Measurements from ENCODE around the gene BACH1. TPM values are rescaled to one million over a fixed set of nuclear protein-coding genes. Genes with fewer than 3 reads are reported as not detected.

The BACH1 gene
- total RNA-seq, 1 donor = 232 TPM

GRCh38 chr21:29300807-29301138 lies 2.1 kb downstream of the BACH1 start:
- H3K27me3 ChIP-seq (ENCODE audit: insufficient read depth, low read length) = no peaks in the 10 kb centered on the region
- H3K9me3 ChIP-seq (ENCODE audit: low read depth, low read length) = no peaks in the 10 kb centered on the region
- H3K4me3 ChIP-seq (ENCODE audit: low read length) = peak overlapping the region; percentile 90
- H3K4me1 ChIP-seq (ENCODE audit: insufficient read depth, low read length) = peaks cover 76% of the 10 kb centered on the region

GRCh38 chr21:29301691-29302090 lies 3.0 kb downstream of the BACH1 start:
- Histone ChIP-seq H3K4me1 (ENCODE audit: insufficient read depth, low read length) (peaks cover 81% of the 10 kb centered on the region), H3K9me3 (ENCODE audit: low read depth, low read length) (no peaks in the 10 kb centered on the region), H3K4me3 (ENCODE audit: low read length) (no peak overlapping the region)

GRCh38 chr21:29302359-29302875 lies 3.7 kb downstream of the BACH1 start:
- no peak overlapping the region for H3K4me3 ChIP-seq (ENCODE audit: low read length)
- no peaks in the 10 kb centered on the region for H3K27me3 ChIP-seq (ENCODE audit: insufficient read depth, low read length)
- peaks cover 80% of the 10 kb centered on the region for H3K4me1 ChIP-seq (ENCODE audit: insufficient read depth, low read length)
- H3K9me3 ChIP-seq (ENCODE audit: low read depth, low read length) = no peaks in the 10 kb centered on the region

More at GRCh38 chr21:29301691-29302090, 3.0 kb downstream of the BACH1 start:
- no peaks in the 10 kb centered on the region for H3K27me3 ChIP-seq (ENCODE audit: insufficient read depth, low read length)

GRCh38 chr21:29303288-29303687 lies 4.6 kb downstream of the BACH1 start:
- H3K27me3 ChIP-seq (ENCODE audit: insufficient read depth, low read length) = no peaks in the 10 kb centered on the region
- no peak overlapping the region for H3K4me3 ChIP-seq (ENCODE audit: low read length)
- peaks cover 73% of the 10 kb centered on the region for H3K4me1 ChIP-seq (ENCODE audit: insufficient read depth, low read length)
- no peaks in the 10 kb centered on the region for H3K9me3 ChIP-seq (ENCODE audit: low read depth, low read length)

GRCh38 chr21:29304597-29304996 lies 5.9 kb downstream of the BACH1 start:
- peaks cover 77% of the 10 kb centered on the region for H3K4me1 ChIP-seq (ENCODE audit: insufficient read depth, low read length)
- no peaks in the 10 kb centered on the region for H3K9me3 ChIP-seq (ENCODE audit: low read depth, low read length)
- H3K27me3 ChIP-seq (ENCODE audit: insufficient read depth, low read length) = no peaks in the 10 kb centered on the region
- no peak overlapping the region for H3K4me3 ChIP-seq (ENCODE audit: low read length)

GRCh38 chr21:29305068-29305467 lies 6.3 kb downstream of the BACH1 start:
- Histone ChIP-seq H3K27me3 (ENCODE audit: insufficient read depth, low read length) (no peaks in the 10 kb centered on the region), H3K4me3 (ENCODE audit: low read length) (no peak overlapping the region), H3K9me3 (ENCODE audit: low read depth, low read length) (no peaks in the 10 kb centered on the region), H3K4me1 (ENCODE audit: insufficient read depth, low read length) (peaks cover 72% of the 10 kb centered on the region)

- Histone ChIP-seq H3K4me1 (ENCODE audit: insufficient read depth, low read length) (peaks cover 70% of the 10 kb centered on the region), H3K9me3 (ENCODE audit: low read depth, low read length) (no peaks in the 10 kb centered on the region), H3K27me3 (ENCODE audit: insufficient read depth, low read length) (no peaks in the 10 kb centered on the region), H3K4me3 (ENCODE audit: low read length) (no peak overlapping the region)
Measured at GRCh38 chr21:29305561-29305960, 6.8 kb downstream of the BACH1 start.

- peaks cover 58% of the 10 kb centered on the region for H3K4me1 ChIP-seq (ENCODE audit: insufficient read depth, low read length)
- H3K27me3 ChIP-seq (ENCODE audit: insufficient read depth, low read length) = no peaks in the 10 kb centered on the region
- H3K9me3 ChIP-seq (ENCODE audit: low read depth, low read length) = no peaks in the 10 kb centered on the region
- no peak overlapping the region for H3K4me3 ChIP-seq (ENCODE audit: low read length)
Measured at GRCh38 chr21:29306920-29307319, 8.2 kb downstream of the BACH1 start.

GRCh38 chr21:29307718-29308455 lies 9.2 kb downstream of the BACH1 start:
- no peaks in the 10 kb centered on the region for H3K9me3 ChIP-seq (ENCODE audit: low read depth, low read length)
- peaks cover 49% of the 10 kb centered on the region for H3K4me1 ChIP-seq (ENCODE audit: insufficient read depth, low read length)
- H3K4me3 ChIP-seq (ENCODE audit: low read length) = no peak overlapping the region
- H3K27me3 ChIP-seq (ENCODE audit: insufficient read depth, low read length) = no peaks in the 10 kb centered on the region

- Histone ChIP-seq H3K4me1 (ENCODE audit: insufficient read depth, low read length) (peaks cover 48% of the 10 kb centered on the region), H3K4me3 (ENCODE audit: low read length) (no peak overlapping the region)
Measured at GRCh38 chr21:29308456-29308783, 9.7 kb downstream of the BACH1 start.

GRCh38 chr21:29309703-29310102 lies 11.0 kb downstream of the BACH1 start:
- H3K9me3 ChIP-seq (ENCODE audit: low read depth, low read length) = no peaks in the 10 kb centered on the region
- peaks cover 39% of the 10 kb centered on the region for H3K4me1 ChIP-seq (ENCODE audit: insufficient read depth, low read length)
- no peaks in the 10 kb centered on the region for H3K27me3 ChIP-seq (ENCODE audit: insufficient read depth, low read length)
- no peak overlapping the region for H3K4me3 ChIP-seq (ENCODE audit: low read length)

More at GRCh38 chr21:29308456-29308783, 9.7 kb downstream of the BACH1 start:
- no peaks in the 10 kb centered on the region for H3K9me3 ChIP-seq (ENCODE audit: low read depth, low read length)
- H3K27me3 ChIP-seq (ENCODE audit: insufficient read depth, low read length) = no peaks in the 10 kb centered on the region

- no peaks in the 10 kb centered on the region for H3K9me3 ChIP-seq (ENCODE audit: low read depth, low read length)
- no peaks in the 10 kb centered on the region for H3K27me3 ChIP-seq (ENCODE audit: insufficient read depth, low read length)
- H3K4me1 ChIP-seq (ENCODE audit: insufficient read depth, low read length) = peaks cover 32% of the 10 kb centered on the region
- no peak overlapping the region for H3K4me3 ChIP-seq (ENCODE audit: low read length)
Measured at GRCh38 chr21:29311802-29312201, 13.1 kb downstream of the BACH1 start.

- Histone ChIP-seq H3K9me3 (ENCODE audit: low read depth, low read length) (no peaks in the 10 kb centered on the region), H3K4me1 (ENCODE audit: insufficient read depth, low read length) (peaks cover 38% of the 10 kb centered on the region), H3K4me3 (ENCODE audit: low read length) (no peak overlapping the region), H3K27me3 (ENCODE audit: insufficient read depth, low read length) (no peaks in the 10 kb centered on the region)
Measured at GRCh38 chr21:29312981-29313380, 14.3 kb downstream of the BACH1 start.

- Histone ChIP-seq H3K27me3 (ENCODE audit: insufficient read depth, low read length) (no peaks in the 10 kb centered on the region), H3K4me3 (ENCODE audit: low read length) (no peak overlapping the region), H3K9me3 (ENCODE audit: low read depth, low read length) (no peaks in the 10 kb centered on the region), H3K4me1 (ENCODE audit: insufficient read depth, low read length) (peaks cover 45% of the 10 kb centered on the region)
Measured at GRCh38 chr21:29313662-29314408, 15.1 kb downstream of the BACH1 start.

GRCh38 chr21:29315131-29315749 lies 16.5 kb downstream of the BACH1 start:
- H3K27me3 ChIP-seq (ENCODE audit: insufficient read depth, low read length) = no peaks in the 10 kb centered on the region
- peaks cover 49% of the 10 kb centered on the region for H3K4me1 ChIP-seq (ENCODE audit: insufficient read depth, low read length)
- H3K9me3 ChIP-seq (ENCODE audit: low read depth, low read length) = no peaks in the 10 kb centered on the region
- no peak overlapping the region for H3K4me3 ChIP-seq (ENCODE audit: low read length)
